Ascending aorta (tissue), 2 donors: Measurements from ENCODE around the gene TESK2. TPM values are rescaled to one million over a fixed set of nuclear protein-coding genes. Genes with fewer than 3 reads are reported as not detected.

Experiments used
- DNase-seq, 2 donors: peaks; one replicate each; pipeline ENCODE4 v3.0.0-alpha.2; 2019; ENCODE audit warnings: low spot score in 2 of 2
- H3K27ac ChIP-seq, 2 donors: fragments of 200-600 bp; sonication (generic); one replicate each; pipeline ENCODE4 v1.5.1; 2016 to 2017; ENCODE audit warnings: mild to moderate bottlenecking in 1 of 2
- H3K27me3 ChIP-seq: fragments of 200-600 bp; sonication (generic); one replicate; pipeline ENCODE4 v1.5.1; 2017
- H3K36me3 ChIP-seq, 2 donors: fragments of 200-600 bp; sonication (generic); one replicate each; pipeline ENCODE4 v1.5.1; 2016
- H3K4me1 ChIP-seq, 2 donors: fragments of 200-600 bp; sonication (generic); one replicate each; pipeline ENCODE4 v1.5.1; 2016 to 2017; ENCODE audit warnings: mild to moderate bottlenecking in 1 of 2
- H3K4me3 ChIP-seq, 2 donors: fragments of 200-600 bp; sonication (generic); one replicate each; pipeline ENCODE4 v1.5.1; 2016 to 2017; ENCODE audit warnings: mild to moderate bottlenecking in 1 of 2
- H3K9me3 ChIP-seq, 2 donors: fragments of 200-600 bp; sonication (generic); one replicate each; pipeline ENCODE4 v1.5.1; 2016
- CTCF ChIP-seq, 3 experiments: fragments of 200-600 bp in 2 of 3; fragments of 450-650 bp in 1 of 3; sonication (generic) in 2 of 3; IDR thresholded peaks; one replicate each; pipeline ENCODE4 v1.5.1; 2016 to 2019; ENCODE audit warnings: antibody characterized with exemption in 3 of 3, mild to moderate bottlenecking in 1 of 3, moderate library complexity in 1 of 3
- intact Hi-C: fragments of 100-400 bp; cut with DNase I; formaldehyde crosslinking; loops from one replicate; pipeline ENCODE4 v1.15.1; 2023
- total RNA-seq: library from RNA; depleted of rRNA; stranded (reverse); fragments of >200 nt; gene quantifications from one replicate; pipeline ENCODE4 v1.1.0, GENCODE V29; 2016

The TESK2 gene
- total RNA-seq, 1 donor from 2014 or later = 0.32 TPM

DNA sequence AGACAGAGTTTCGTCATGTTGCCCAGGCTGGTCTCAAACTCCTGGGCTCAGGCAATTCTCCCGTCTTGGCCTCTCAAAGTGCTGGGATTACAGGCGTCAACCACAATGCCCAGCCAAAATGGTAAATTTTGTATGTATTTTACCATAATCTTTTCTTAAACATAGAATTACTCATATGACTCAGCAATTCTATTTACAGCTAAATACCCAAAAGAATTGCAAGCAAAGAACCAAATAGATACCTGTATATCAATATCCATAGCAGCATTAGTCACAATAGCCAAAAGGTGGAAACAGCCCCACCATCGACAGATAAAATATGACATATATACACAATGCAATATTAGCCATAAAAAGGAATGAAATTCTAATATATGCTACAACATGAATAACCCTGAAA is 36.5 kb downstream of the TESK2 start:
- TF ChIP-seq CTCF (IDR thresholded peaks at IDR 0.05) = no peak
- Histone ChIP-seq H3K27ac (no peak overlapping the region), H3K4me3 (no peak overlapping the region), H3K9me3 (no peaks in the 10 kb centered on the region), H3K4me1 (no peaks in the 10 kb centered on the region), H3K36me3 (no peaks in the 10 kb centered on the region), H3K27me3 (no peaks in the 10 kb centered on the region)
- DNase-seq = no peak
- intact Hi-C loops = no loop called here

GRCh38 chr1:45452503-45452902 is 38.5 kb downstream of the TESK2 start:
- intact Hi-C loops = no loop called here
- H3K27me3 ChIP-seq = no peaks in the 10 kb centered on the region
- H3K36me3 ChIP-seq = no peaks in the 10 kb centered on the region
- H3K9me3 ChIP-seq = no peaks in the 10 kb centered on the region
- no peak for TF ChIP-seq CTCF (IDR thresholded peaks at IDR 0.05)
- no peak overlapping the region for H3K4me3 ChIP-seq
- no peak for DNase-seq
- H3K4me1 ChIP-seq = no peaks in the 10 kb centered on the region
- no peak overlapping the region for H3K27ac ChIP-seq

DNA sequence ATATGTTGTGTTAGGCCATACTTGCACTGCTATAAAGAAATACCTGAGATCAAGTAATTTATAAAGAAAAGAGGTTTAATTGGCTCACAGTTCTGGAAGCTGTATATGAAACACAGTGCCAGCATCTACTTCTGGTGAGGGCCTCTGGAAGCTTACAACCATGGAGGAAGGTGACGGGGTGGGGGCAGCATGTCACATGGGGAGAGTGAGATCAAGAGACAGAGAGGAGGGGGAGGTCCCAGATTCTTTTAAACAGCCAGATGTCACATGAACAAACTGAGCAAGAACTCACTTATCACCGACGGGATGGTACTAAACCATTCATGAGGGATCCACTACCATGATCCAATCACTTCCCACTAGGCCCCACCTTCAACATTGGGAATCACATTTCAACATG is 42.6 kb downstream of the TESK2 start:
- no peaks in the 10 kb centered on the region for H3K4me1 ChIP-seq
- no peak overlapping the region for H3K4me3 ChIP-seq
- no peaks in the 10 kb centered on the region for H3K9me3 ChIP-seq
- no peaks in the 10 kb centered on the region for H3K36me3 ChIP-seq
- no peak for TF ChIP-seq CTCF (IDR thresholded peaks at IDR 0.05)
- no peaks in the 10 kb centered on the region for H3K27me3 ChIP-seq
- no peak for DNase-seq
- intact Hi-C loops = no loop called here
- no peak overlapping the region for H3K27ac ChIP-seq

DNA sequence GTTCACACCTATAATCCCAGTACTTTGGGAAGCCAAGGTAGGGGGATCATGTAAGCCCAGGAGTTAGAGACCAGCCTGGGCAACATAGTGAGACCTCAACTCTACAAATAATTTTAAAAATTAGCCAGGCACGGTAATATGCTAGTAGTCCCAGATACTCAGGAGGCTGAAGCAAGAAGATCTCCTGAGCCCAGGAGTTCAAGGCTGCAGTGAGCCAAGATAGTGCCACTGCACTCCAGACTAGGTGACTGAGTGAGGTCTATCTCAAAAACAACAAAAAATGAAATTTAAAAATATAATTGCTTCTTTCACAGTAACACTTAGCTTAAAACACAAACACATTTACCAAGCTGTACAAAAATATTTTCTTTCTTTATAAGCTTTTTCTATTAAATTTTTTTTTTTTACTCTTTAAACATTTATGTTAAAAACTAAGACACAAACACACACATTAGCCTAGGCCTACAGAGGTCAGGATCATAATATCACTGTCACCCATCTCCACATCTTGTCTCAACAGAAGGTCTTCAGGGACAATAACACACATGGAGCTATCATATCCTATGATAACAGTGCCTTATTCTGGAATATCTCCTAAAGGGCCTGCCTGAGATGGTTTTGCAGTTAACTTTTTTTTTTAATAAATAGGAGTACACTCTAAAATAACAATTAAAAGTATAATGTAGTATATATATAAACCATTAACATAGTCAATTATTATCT is 43.9 kb downstream of the TESK2 start:
- Histone ChIP-seq H3K36me3 (no peaks in the 10 kb centered on the region), H3K4me3 (no peak overlapping the region), H3K4me1 (no peaks in the 10 kb centered on the region), H3K27me3 (no peaks in the 10 kb centered on the region), H3K27ac (no peak overlapping the region), H3K9me3 (no peaks in the 10 kb centered on the region)
- intact Hi-C loops = no loop called here
- TF ChIP-seq CTCF (IDR thresholded peaks at IDR 0.05) = no peak
- DNase-seq = no peak

- Histone ChIP-seq H3K9me3 (no peaks in the 10 kb centered on the region), H3K27me3 (no peaks in the 10 kb centered on the region), H3K4me3 (no peak overlapping the region), H3K4me1 (no peaks in the 10 kb centered on the region), H3K27ac (no peak overlapping the region), H3K36me3 (no peaks in the 10 kb centered on the region)
- no peak for TF ChIP-seq CTCF (IDR thresholded peaks at IDR 0.05)
- DNase-seq = no peak
- intact Hi-C loops = no loop called here
These were observed 44.4 kb downstream of the TESK2 start for GRCh38 chr1:45446530-45446929.
